Body of pancreas (tissue), 4 donors: ENCODE data around the gene SMIM41. TPM values are rescaled to one million over a fixed set of nuclear protein-coding genes. Genes with fewer than 3 reads are reported as not detected.

Source experiments
- ATAC-seq: fragments of 150-250 bp; one replicate; pipeline ENCODE4 v1.9.1; 2016
- DNase-seq, 4 donors: peaks; one replicate each; pipeline ENCODE4 v3.0.0-alpha.2; 2019
- H3K27ac ChIP-seq, 4 donors: fragments of 200-600 bp; sonication (generic); 1 replicate in 3 of 4; 2 replicates in 1 of 4; pipeline versions ENCODE4 v1.5.1 to v1.6.1; 2016 to 2019; ENCODE audit warnings: mild to moderate bottlenecking in 1 of 4, mixed read lengths in 1 of 4, moderate library complexity in 1 of 4
- H3K27me3 ChIP-seq, 2 donors: fragments of 200-600 bp; sonication (generic); one replicate each; pipeline ENCODE4 v1.6.0; 2016; ENCODE audit warnings: mild to moderate bottlenecking in 1 of 2
- H3K36me3 ChIP-seq, 2 donors: fragments of 200-600 bp; sonication (generic); replicated peaks in 1 of 2; 2 replicates each; pipeline ENCODE4 v1.5.1; 2016; ENCODE audit warnings: low read depth in 2 of 2; ENCODE audit not compliant: insufficient read depth in 1 of 2
- H3K4me1 ChIP-seq: fragments of 200-600 bp; sonication (generic); one replicate; pipeline ENCODE4 v1.6.0; 2016
- H3K4me3 ChIP-seq, 2 donors: fragments of 200-600 bp; sonication (generic); 1 replicate in 1 of 2; 2 replicates in 1 of 2; pipeline ENCODE4 v1.5.1; 2016 to 2019
- H3K9me3 ChIP-seq, 3 donors: fragments of 200-600 bp; sonication (generic); 1 replicate in 2 of 3; 2 replicates in 1 of 3; pipeline ENCODE4 v1.5.1; 2016
- CTCF ChIP-seq, 7 experiments: fragments of 450-650 bp in 4 of 7; fragments of 200-600 bp in 3 of 7; sonication (generic) in 3 of 7; IDR thresholded peaks; one replicate each; pipeline ENCODE4 v1.5.1; 2016 to 2019; ENCODE audit warnings: antibody characterized with exemption in 7 of 7
- POLR2A ChIP-seq, 3 donors: fragments of 450-650 bp; IDR thresholded peaks; one replicate each; pipeline ENCODE4 v1.6.1; 2016; ENCODE audit warnings: antibody characterized with exemption in 3 of 3, mild to moderate bottlenecking in 2 of 3
- WGBS, 2 donors: methylation state at CpG; one replicate each; pipeline ENCODE4 v1.1.5; 2017; 5-methylcytosine and 5-hydroxymethylcytosine counted together
- intact Hi-C: fragments of 100-400 bp; cut with DNase I; formaldehyde crosslinking; loops from one replicate; pipeline ENCODE4 v1.15.1; 2023
- total RNA-seq, 2 donors: library from RNA; depleted of rRNA; stranded (reverse); fragments of >200 nt; gene quantifications; one replicate each; pipeline ENCODE4 v1.1.0, GENCODE V29; 2016

The SMIM41 gene
- total RNA-seq, 2 donors from 2014 or later: 0.26 to 0.66 TPM

GRCh38 chr12:52082669-52082987 is 3.1 kb downstream of the SMIM41 start:
- Histone ChIP-seq H3K9me3 (no peaks in the 10 kb centered on the region), H3K27me3 (no peaks in the 10 kb centered on the region), H3K36me3 (peaks cover 0 to 4% of the 10 kb centered on the region in 2 donors), H3K4me3 (no peak overlapping the region), H3K4me1 (no peaks in the 10 kb centered on the region), H3K27ac (peak overlapping the region in 1 of 4 donors; percentile 46)
- no peak for DNase-seq
- no peak for ATAC-seq
- intact Hi-C loops: loop anchor here (5.0 kb wide), 2 partner anchors 40 to 55 kb away; no protein-coding TSS in a partner anchor
- 50 to 76% methylated on average over 1 to 4 of the region's 4 CpGs for WGBS, 2 donors
- TF ChIP-seq CTCF (IDR thresholded peaks at IDR 0.05) (no peak), POLR2A (IDR thresholded peaks at IDR 0.05) (no peak)

- H3K27ac ChIP-seq: peak overlapping the region in 1 of 4 donors; percentile 46
- WGBS, 2 donors: 31 to 36% methylated on average over 8 to 11 of the region's 11 CpGs
- intact Hi-C loops: loop anchor here (5.0 kb wide), 2 partner anchors 39 to 56 kb away; no protein-coding TSS in a partner anchor
Measured at GRCh38 chr12:52082988-52083637, 3.6 kb downstream of the SMIM41 start.

GRCh38 chr12:52083638-52083996 is 4.1 kb downstream of the SMIM41 start:
- TF ChIP-seq POLR2A (IDR thresholded peaks at IDR 0.05) (no peak), CTCF (IDR thresholded peaks at IDR 0.05) (no peak)
- no peaks in the 10 kb centered on the region for H3K9me3 ChIP-seq
- 0 to 2% methylated on average over 2 of the region's 2 CpGs for WGBS, 2 donors
- no peaks in the 10 kb centered on the region for H3K4me1 ChIP-seq
- H3K27me3 ChIP-seq: no peaks in the 10 kb centered on the region
- no peak overlapping the region for H3K27ac ChIP-seq
- intact Hi-C loops: loop anchor here (5.0 kb wide), 2 partner anchors 39 to 56 kb away; no protein-coding TSS in a partner anchor
- DNase-seq (no peak), ATAC-seq (no peak)
- peaks cover 0 to 2% of the 10 kb centered on the region in 2 donors for H3K36me3 ChIP-seq
- H3K4me3 ChIP-seq: no peak overlapping the region

More at GRCh38 chr12:52082988-52083637, 3.6 kb downstream of the SMIM41 start:
- Histone ChIP-seq H3K36me3 (peaks cover 0 to 2% of the 10 kb centered on the region in 2 donors), H3K27me3 (no peaks in the 10 kb centered on the region), H3K9me3 (no peaks in the 10 kb centered on the region), H3K4me3 (no peak overlapping the region), H3K4me1 (no peaks in the 10 kb centered on the region)
- DNase-seq: peak; percentile 36 to 58 (median 48)
- no peak for TF ChIP-seq POLR2A (IDR thresholded peaks at IDR 0.05)
- TF ChIP-seq CTCF (IDR thresholded peaks at IDR 0.05): peak; percentile 79 to 94 (median 89)
- ATAC-seq: peak; percentile 62

GRCh38 chr12:52084491-52085231 is 5.2 kb downstream of the SMIM41 start:
- H3K4me1 ChIP-seq: no peaks in the 10 kb centered on the region
- ATAC-seq (no peak), DNase-seq (no peak)
- no peaks in the 10 kb centered on the region for H3K27me3 ChIP-seq
- intact Hi-C loops: loop anchor here (5.0 kb wide), 2 partner anchors 38 to 57 kb away; no protein-coding TSS in a partner anchor
- no peak overlapping the region for H3K27ac ChIP-seq
- H3K36me3 ChIP-seq: no peaks in the 10 kb centered on the region
- WGBS, 2 donors: 77 to 78% methylated on average over 9 of the region's 9 CpGs
- no peak overlapping the region for H3K4me3 ChIP-seq
- no peak for TF ChIP-seq CTCF (IDR thresholded peaks at IDR 0.05)
- no peak for TF ChIP-seq POLR2A (IDR thresholded peaks at IDR 0.05)
- no peaks in the 10 kb centered on the region for H3K9me3 ChIP-seq
